Nephron progenitor cell (in vitro differentiated cells): ENCODE results near the gene CP.
A peak's percentile ranks its signal among the peaks of the same experiment; 100 is the strongest.
"Not testable (repeated sequence)": the region's sequence is repeated elsewhere in the genome, so short reads cannot be mapped to it uniquely, and the experiment has no call there.

ENCODE experiments used
- DNase-seq: peaks from one replicate; pipeline ENCODE4 v3.0.0; 2021
- H3K27ac Mint-ChIP-seq: 2 replicates; pipeline ENCODE4 v1.8.0; 2021; ENCODE audit warnings: mild to moderate bottlenecking, moderate library complexity, mixed read lengths
- H3K27me3 Mint-ChIP-seq: 2 replicates; pipeline ENCODE4 v1.8.0; 2021; ENCODE audit warnings: mild to moderate bottlenecking, low read depth, mixed read lengths; ENCODE audit not compliant: poor library complexity
- H3K36me3 Mint-ChIP-seq: 2 replicates; pipeline ENCODE4 v1.8.0; 2021; ENCODE audit warnings: low read depth, mixed read lengths
- H3K4me1 Mint-ChIP-seq: 2 replicates; pipeline ENCODE4 v1.8.0; 2021; ENCODE audit warnings: mixed read lengths
- H3K4me3 Mint-ChIP-seq: 2 replicates; pipeline ENCODE4 v1.8.0; 2021; ENCODE audit warnings: mild to moderate bottlenecking, moderate library complexity, mixed read lengths
- H3K9me3 Mint-ChIP-seq: 2 replicates; pipeline ENCODE4 v1.8.0; 2021; ENCODE audit warnings: mild to moderate bottlenecking, moderate library complexity, mixed read lengths
- CTCF ChIP-seq: fragments of 200-600 bp; sonication (generic); IDR thresholded peaks from 2 replicates; pipeline ENCODE4 v1.5.0; 2021; ENCODE audit warnings: antibody characterized with exemption

Gene CP

GRCh38 chr3:149199474-149199873 lies 22.2 kb downstream of the CP start:
- H3K9me3 Mint-ChIP-seq = no peaks in the 10 kb centered on the region
- peaks cover 21% of the 10 kb centered on the region for H3K4me1 Mint-ChIP-seq
- H3K27me3 Mint-ChIP-seq = peaks cover 9% of the 10 kb centered on the region
- H3K4me3 Mint-ChIP-seq = no peak overlapping the region
- no peaks in the 10 kb centered on the region for H3K36me3 Mint-ChIP-seq
- no peak for DNase-seq
- no peak overlapping the region for H3K27ac Mint-ChIP-seq
- TF ChIP-seq CTCF = no peak

GRCh38 chr3:149198611-149199010 lies 23.0 kb downstream of the CP start:
- Mint-ChIP-seq H3K4me1 (peaks cover 21% of the 10 kb centered on the region), H3K27ac (no peak overlapping the region), H3K27me3 (peaks cover 9% of the 10 kb centered on the region), H3K4me3 (peak overlapping the region; percentile 45), H3K36me3 (no peaks in the 10 kb centered on the region), H3K9me3 (no peaks in the 10 kb centered on the region)
- TF ChIP-seq CTCF = no peak
- no peak for DNase-seq

DNA sequence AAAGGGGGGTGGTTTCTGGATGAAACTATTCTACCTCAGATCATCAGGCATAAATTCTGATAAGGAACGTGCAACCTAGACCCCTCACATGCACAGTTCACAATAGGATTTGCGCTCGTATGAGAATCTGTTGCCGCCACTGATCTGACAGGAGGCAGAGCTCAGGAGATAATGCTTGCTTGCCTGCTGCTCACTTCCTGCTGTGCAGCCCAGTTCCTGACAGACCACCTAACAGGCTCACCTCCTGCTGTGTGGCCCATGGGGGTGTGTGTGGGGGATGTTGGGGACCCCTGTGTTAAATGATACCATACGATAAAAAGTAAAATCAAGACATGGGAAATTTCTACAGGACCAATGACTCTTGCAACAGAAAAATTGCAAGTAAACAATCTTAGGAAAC lies 24.0 kb downstream of the CP start:
- H3K4me3 Mint-ChIP-seq = peak overlapping the region; percentile 88
- no peak for TF ChIP-seq CTCF
- no peak overlapping the region for H3K27ac Mint-ChIP-seq
- peaks cover 9% of the 10 kb centered on the region for H3K27me3 Mint-ChIP-seq
- peak; percentile 17 for DNase-seq
- H3K36me3 Mint-ChIP-seq = no peaks in the 10 kb centered on the region
- H3K4me1 Mint-ChIP-seq = peaks cover 21% of the 10 kb centered on the region
- H3K9me3 Mint-ChIP-seq = no peaks in the 10 kb centered on the region

GRCh38 chr3:149196805-149197592 lies 24.6 kb downstream of the CP start:
- not testable (repeated sequence) for H3K27ac Mint-ChIP-seq

GRCh38 chr3:149195221-149195620 lies 26.4 kb downstream of the CP start:
- no peak for DNase-seq
- TF ChIP-seq CTCF = no peak
- Mint-ChIP-seq H3K4me3 (no peak overlapping the region), H3K27ac (no peak overlapping the region), H3K27me3 (peaks cover 9% of the 10 kb centered on the region), H3K4me1 (peaks cover 21% of the 10 kb centered on the region), H3K36me3 (no peaks in the 10 kb centered on the region), H3K9me3 (no peaks in the 10 kb centered on the region)

More at GRCh38 chr3:149196805-149197592, 24.6 kb downstream of the CP start:
- H3K9me3 Mint-ChIP-seq, H3K27me3 Mint-ChIP-seq, DNase-seq, H3K36me3 Mint-ChIP-seq: not testable (repeated sequence)
- Mint-ChIP-seq H3K4me3 (peak overlapping the region; percentile 88), H3K4me1 (peaks cover 21% of the 10 kb centered on the region)

DNA sequence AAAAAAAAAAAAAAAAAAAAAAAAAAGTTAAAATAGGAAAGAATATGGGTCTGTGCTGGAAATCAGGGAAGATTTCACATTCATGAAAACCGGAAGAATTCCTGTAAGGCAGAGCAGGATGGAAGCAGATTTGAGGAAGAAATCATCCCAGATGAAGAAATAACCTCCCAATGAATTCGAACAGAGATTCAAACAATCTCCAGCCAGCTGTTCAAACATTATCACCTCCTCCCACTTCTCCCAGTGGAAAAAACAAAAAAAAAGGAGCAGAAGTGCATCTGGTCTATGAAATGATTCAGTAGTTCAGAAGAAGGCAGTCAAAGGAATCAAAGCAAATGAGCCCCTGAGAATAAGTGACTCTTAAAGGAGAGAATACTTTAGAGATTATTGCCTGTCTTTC lies 33.1 kb downstream of the CP start:
- Mint-ChIP-seq H3K36me3 (peaks cover 4% of the 10 kb centered on the region), H3K27ac (no peak overlapping the region), H3K9me3 (peaks cover 7% of the 10 kb centered on the region), H3K27me3 (no peaks in the 10 kb centered on the region), H3K4me1 (no peaks in the 10 kb centered on the region), H3K4me3 (no peak overlapping the region)
- DNase-seq = no peak
- TF ChIP-seq CTCF = no peak
